Body of pancreas (tissue), 4 donors: ENCODE data around the gene CCL4.
"Not testable (repeated sequence)": the region's sequence is repeated elsewhere in the genome, so short reads cannot be mapped to it uniquely, and the experiment has no call there.

Experiments used
- CTCF ChIP-seq, 7 experiments: fragments of 450-650 bp in 4 of 7; fragments of 200-600 bp in 3 of 7; sonication (generic) in 3 of 7; IDR thresholded peaks; one replicate each; pipeline ENCODE4 v1.5.1; 2016 to 2019; ENCODE audit warnings: antibody characterized with exemption in 7 of 7
- POLR2A ChIP-seq, 3 donors: fragments of 450-650 bp; IDR thresholded peaks; one replicate each; pipeline ENCODE4 v1.6.1; 2016; ENCODE audit warnings: antibody characterized with exemption in 3 of 3, mild to moderate bottlenecking in 2 of 3

DNA sequence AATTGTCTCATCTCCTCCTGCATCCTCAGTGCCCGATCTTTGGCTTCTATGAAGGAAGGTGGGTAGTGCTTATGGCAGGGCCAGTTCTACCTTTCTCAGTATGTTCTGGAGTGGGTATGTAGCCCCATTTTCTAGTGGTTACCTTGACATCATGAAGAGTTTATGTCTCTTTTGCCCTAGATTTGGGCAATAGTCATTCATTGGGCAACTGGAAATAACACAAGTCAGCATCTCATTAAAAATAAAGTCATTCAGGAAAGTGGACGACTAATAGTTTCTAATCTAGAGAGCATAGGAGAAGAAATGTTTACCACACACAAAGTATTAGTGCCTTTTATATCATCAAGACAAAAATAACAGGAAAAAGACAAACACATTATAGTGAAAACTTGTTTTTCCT lies 19.9 kb upstream of the CCL4 start:
- TF ChIP-seq CTCF, POLR2A (IDR thresholded peaks at IDR 0.05): not testable (repeated sequence)
